Right atrium auricular region (tissue), 2 donors: ENCODE results near the gene GIPC2. TPM values are rescaled to one million over a fixed set of nuclear protein-coding genes. Genes with fewer than 3 reads are reported as not detected.

Experiments
- DNase-seq: peaks from one replicate; pipeline ENCODE4 v3.0.0-alpha.2; 2019; ENCODE audit warnings: low spot score
- H3K27ac ChIP-seq, 2 donors: fragments of 200-600 bp; sonication (generic); 1 replicate in 1 of 2; 2 replicates in 1 of 2; pipeline ENCODE4 v1.5.1; 2016 to 2019
- H3K27me3 ChIP-seq, 2 donors: fragments of 200-600 bp; sonication (generic); one replicate each; pipeline versions ENCODE4 v1.5.1 to v1.6.0; 2017 to 2019
- H3K36me3 ChIP-seq: fragments of 200-600 bp; sonication (generic); one replicate; pipeline ENCODE4 v1.5.1; 2016
- H3K4me1 ChIP-seq, 2 donors: fragments of 200-600 bp; sonication (generic); one replicate each; pipeline versions ENCODE4 v1.5.1 to v1.6.0; 2017 to 2019
- H3K4me3 ChIP-seq, 2 donors: fragments of 200-600 bp; sonication (generic); 1 replicate in 1 of 2; 2 replicates in 1 of 2; pipeline ENCODE4 v1.5.1; 2017 to 2019; ENCODE audit warnings: mild to moderate bottlenecking in 1 of 2, moderate library complexity in 1 of 2
- H3K9me3 ChIP-seq, 2 donors: fragments of 200-600 bp; sonication (generic); one replicate each; pipeline ENCODE4 v1.5.1; 2019
- total RNA-seq, 2 donors: library from RNA; depleted of rRNA; stranded (reverse); fragments of >200 nt; gene quantifications; one replicate each; pipeline ENCODE4 v1.1.0, GENCODE V29; 2016
- TF ChIP-seq, protein P1 (sequence below), 2 donors: fragments of 200-600 bp; sonication (generic); IDR thresholded peaks; one replicate each; pipeline ENCODE4 v1.5.1; 2019; ENCODE audit warnings: antibody characterized with exemption in 2 of 2

Gene GIPC2
- total RNA-seq, 2 donors from 2014 or later: 1.5 to 2.3 TPM

DNA sequence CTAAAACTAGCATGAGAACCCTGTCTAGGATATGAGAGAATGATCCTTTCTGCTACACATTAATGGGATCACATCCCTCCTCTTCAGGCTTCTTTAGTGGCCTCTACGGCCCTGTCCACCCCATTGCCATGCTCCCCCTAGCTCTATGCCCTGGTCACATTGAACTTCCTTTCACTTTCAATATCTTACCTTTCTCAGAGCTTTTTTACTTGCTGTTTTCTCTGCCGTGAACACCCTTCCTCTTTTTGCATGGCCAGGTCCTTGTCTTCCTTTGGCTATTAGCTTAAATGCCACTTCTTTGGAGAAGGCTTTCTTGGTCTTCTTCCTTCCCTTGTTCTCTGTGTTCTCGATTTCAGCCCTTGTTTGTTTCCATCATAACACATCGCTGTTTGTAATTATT is 97.4 kb downstream of the GIPC2 start:
- no peaks in the 10 kb centered on the region for H3K27me3 ChIP-seq
- H3K9me3 ChIP-seq: no peaks in the 10 kb centered on the region
- no peaks in the 10 kb centered on the region for H3K4me1 ChIP-seq
- no peak overlapping the region for H3K4me3 ChIP-seq
- H3K27ac ChIP-seq: no peak overlapping the region
- no peak for DNase-seq
- H3K36me3 ChIP-seq: no peaks in the 10 kb centered on the region
- TF ChIP-seq, protein P1, sequence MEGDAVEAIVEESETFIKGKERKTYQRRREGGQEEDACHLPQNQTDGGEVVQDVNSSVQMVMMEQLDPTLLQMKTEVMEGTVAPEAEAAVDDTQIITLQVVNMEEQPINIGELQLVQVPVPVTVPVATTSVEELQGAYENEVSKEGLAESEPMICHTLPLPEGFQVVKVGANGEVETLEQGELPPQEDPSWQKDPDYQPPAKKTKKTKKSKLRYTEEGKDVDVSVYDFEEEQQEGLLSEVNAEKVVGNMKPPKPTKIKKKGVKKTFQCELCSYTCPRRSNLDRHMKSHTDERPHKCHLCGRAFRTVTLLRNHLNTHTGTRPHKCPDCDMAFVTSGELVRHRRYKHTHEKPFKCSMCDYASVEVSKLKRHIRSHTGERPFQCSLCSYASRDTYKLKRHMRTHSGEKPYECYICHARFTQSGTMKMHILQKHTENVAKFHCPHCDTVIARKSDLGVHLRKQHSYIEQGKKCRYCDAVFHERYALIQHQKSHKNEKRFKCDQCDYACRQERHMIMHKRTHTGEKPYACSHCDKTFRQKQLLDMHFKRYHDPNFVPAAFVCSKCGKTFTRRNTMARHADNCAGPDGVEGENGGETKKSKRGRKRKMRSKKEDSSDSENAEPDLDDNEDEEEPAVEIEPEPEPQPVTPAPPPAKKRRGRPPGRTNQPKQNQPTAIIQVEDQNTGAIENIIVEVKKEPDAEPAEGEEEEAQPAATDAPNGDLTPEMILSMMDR (IDR thresholded peaks at IDR 0.05): no peak

DNA sequence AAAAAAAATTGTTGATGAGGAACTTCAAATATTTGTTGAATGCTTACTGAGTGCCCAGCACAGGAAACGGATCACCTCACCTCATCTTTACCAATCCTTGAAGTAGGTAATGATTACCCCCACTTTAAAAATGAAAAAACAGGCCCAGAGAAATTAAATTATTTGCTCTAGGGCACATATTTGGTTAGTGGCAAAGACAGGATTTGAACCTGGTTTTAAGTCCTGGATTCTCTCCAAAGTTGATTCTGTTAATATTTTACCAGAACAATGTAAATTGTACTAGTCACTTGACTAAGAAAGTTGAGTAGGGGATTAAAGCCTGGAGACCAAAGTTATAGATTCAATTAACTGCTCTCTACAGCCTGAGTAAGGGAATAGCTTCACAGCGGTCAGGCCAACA is 97.9 kb downstream of the GIPC2 start:
- TF ChIP-seq, protein P1 (IDR thresholded peaks at IDR 0.05): no peak
- H3K36me3 ChIP-seq: no peaks in the 10 kb centered on the region
- no peaks in the 10 kb centered on the region for H3K27me3 ChIP-seq
- no peaks in the 10 kb centered on the region for H3K4me1 ChIP-seq
- H3K27ac ChIP-seq: no peak overlapping the region
- H3K4me3 ChIP-seq: no peak overlapping the region
- no peak for DNase-seq
- no peaks in the 10 kb centered on the region for H3K9me3 ChIP-seq

DNA sequence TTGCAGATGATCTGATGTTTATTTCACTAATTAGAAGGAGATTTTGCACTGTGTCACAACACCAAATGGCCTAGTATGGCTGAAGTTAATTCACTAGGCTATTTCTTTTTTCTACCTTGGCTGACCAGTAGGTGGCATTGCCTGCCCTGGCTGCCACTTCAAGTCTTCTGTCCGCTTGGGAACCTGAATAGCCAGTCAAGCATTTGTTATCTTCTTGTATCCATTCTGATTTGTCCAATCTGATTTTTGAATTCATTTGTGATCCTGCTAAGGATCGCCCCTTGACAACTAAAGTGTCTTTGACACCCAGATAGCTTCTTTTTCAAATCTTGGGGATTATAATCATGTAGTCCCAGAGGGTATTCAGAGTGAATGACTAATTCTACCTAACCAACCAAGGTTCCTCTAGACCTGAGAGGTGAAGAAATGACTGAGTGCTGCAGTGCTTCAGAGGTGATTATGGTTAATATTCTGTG is 99.4 kb downstream of the GIPC2 start:
- Histone ChIP-seq H3K4me1 (no peaks in the 10 kb centered on the region), H3K4me3 (no peak overlapping the region), H3K36me3 (no peaks in the 10 kb centered on the region), H3K27me3 (no peaks in the 10 kb centered on the region), H3K27ac (no peak overlapping the region), H3K9me3 (no peaks in the 10 kb centered on the region)
- TF ChIP-seq, protein P1 (IDR thresholded peaks at IDR 0.05): peak; percentile 83 to 89
- DNase-seq: no peak

DNA sequence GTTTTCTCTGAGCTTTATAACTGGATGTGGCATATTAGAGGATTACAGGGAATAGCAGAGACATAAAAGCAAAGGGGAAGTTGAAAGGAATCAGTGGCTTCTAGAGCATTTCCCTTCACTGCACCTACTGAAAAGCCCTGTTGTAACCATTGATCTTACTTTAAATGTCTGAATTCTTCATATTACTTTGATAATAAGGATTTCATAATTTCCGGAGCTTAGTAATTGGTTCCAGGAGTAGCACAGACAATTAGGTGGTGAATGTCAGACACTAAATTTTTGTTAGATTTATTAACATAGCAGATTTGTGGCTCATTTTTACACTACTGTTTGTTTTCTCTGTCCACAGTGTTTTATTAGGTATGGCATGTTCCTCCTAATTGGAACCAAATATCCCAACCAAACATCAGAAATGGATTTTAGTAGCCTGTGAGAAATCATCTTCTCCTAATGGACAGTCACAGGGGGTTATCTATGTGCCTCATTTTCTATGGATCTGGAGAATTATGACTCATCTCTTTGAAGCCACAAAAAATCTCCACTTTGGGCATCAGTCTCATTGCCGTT is 100.5 kb downstream of the GIPC2 start:
- H3K36me3 ChIP-seq: no peaks in the 10 kb centered on the region
- TF ChIP-seq, protein P1 (IDR thresholded peaks at IDR 0.05): no peak
- no peaks in the 10 kb centered on the region for H3K4me1 ChIP-seq
- DNase-seq: no peak
- H3K27me3 ChIP-seq: no peaks in the 10 kb centered on the region
- H3K4me3 ChIP-seq: no peak overlapping the region
- no peak overlapping the region for H3K27ac ChIP-seq
- H3K9me3 ChIP-seq: no peaks in the 10 kb centered on the region

DNA sequence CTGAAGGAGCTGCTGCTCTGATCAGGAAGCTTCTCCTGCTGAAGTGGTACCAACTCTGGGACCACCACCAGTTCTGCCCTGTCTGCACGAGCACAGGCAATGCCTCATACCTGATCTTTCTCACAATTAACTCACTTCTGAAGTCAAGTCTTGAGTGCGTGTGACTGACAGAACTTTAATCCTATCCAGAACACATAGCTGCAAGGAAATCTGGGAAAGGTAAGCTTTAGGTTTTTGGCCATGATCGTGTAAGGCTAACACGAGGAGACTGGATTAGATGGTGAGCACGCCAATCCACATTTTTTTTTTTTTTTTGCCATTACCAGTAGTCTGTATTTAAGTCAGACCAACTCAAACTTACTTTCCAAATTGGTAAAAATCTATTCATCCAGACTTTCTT is 101.3 kb downstream of the GIPC2 start:
- Histone ChIP-seq H3K36me3 (no peaks in the 10 kb centered on the region), H3K9me3 (no peaks in the 10 kb centered on the region), H3K27ac (no peak overlapping the region), H3K4me3 (no peak overlapping the region), H3K27me3 (no peaks in the 10 kb centered on the region), H3K4me1 (no peaks in the 10 kb centered on the region)
- TF ChIP-seq, protein P1 (IDR thresholded peaks at IDR 0.05): no peak
- DNase-seq: no peak
